NCI-H82 (cell line): ENCODE results near the gene TBCD.

Experiments used
- DNase-seq: peaks from one replicate; lab custom pipeline; 2025; lab: John Stamatoyannopoulos, UW

The TBCD gene

DNA sequence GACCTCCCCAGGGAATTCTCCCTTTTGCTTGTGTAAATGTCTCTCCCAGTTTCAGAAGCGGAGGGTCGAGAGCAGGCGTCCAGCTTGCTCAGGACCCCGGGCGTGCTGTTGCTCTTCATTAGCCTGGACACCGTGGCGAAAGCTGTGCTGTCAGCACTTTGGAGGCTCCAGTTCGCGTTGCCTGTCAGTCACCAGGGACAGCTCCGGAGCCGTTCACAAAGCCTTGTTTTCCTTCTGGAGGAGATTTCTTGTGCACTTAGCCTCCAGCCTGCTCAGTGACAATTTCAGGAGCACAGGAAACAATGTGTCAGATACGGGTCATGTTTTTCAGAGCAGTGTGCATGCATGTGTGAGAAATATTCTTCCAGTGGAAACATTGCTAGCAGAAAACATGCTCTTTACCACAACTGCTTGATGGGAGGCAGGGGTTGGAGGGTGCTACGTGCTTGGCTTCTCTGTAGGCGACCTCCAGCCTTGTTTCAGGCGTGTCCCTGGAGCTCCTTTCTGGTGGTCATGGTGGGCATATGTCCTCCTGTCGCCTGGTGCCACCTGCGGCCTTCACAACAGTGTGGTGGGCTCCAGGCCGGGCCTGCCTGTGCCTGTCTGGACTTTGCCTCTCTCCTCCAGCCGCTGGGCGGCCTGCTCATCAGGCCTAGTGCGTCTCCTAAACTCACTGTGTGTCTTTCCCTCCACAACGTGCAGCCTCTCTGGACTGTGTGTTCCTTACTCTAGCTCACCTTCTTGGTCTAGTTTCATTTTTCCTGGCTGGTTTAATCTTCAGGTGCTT, 59.0 kb downstream of the TBCD start:
- DNase-seq: no peak

GRCh38 chr17:82812058-82812457, 60.2 kb downstream of the TBCD start:
- DNase-seq: no peak

GRCh38 chr17:82812601-82813000, 60.7 kb downstream of the TBCD start:
- no peak for DNase-seq

- DNase-seq: no peak
Observed at GRCh38 chr17:82813299-82814051, 61.6 kb downstream of the TBCD start.

GRCh38 chr17:82814834-82815233, 63.0 kb downstream of the TBCD start:
- no peak for DNase-seq

GRCh38 chr17:82815354-82815753, 63.5 kb downstream of the TBCD start:
- no peak for DNase-seq

DNA sequence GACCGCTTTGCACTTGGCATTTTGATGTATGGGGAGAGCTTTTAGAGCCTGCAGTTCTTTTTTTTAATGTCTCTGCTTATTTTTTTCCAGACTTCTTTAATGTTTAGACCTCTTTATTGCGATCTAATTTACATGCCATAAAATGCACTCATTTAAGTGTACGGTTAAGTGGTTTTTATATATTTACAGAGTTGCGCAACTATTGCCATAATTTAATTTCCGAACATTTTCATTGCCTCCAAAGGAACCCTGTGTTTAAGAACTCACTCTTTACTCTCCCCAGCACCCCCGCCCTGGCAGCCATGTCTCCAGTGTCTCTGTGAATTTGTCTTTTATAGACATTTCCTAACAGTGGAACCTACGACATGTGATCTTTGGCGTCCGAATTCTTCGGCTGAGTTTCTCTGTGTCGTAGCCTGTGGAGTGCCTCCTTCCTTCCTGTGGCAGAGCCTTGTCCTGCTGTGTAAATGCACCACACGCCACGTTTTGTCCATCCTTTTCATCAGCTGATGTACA, 64.0 kb downstream of the TBCD start:
- no peak for DNase-seq

- DNase-seq: no peak
Observed at GRCh38 chr17:82816358-82816757, 64.5 kb downstream of the TBCD start.

DNA sequence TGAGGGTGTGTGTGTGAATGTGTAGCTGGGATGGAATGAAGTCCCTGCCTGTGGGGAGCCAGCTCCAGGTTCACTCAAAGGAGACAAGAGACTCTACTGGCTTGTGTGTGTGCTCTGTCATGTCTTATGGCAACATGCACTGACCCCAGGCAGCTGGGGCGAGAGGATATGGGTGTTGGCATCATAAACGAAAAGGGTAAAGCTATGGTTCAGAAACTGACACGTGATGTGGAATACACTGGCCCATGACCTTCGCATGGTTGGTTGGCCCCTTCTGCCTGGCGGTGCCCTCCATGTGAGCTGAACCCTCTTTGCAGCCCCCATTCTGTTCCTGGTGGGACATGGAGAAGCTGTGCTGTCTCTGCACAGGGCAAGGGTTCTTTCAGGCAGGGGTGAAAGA, 66.1 kb downstream of the TBCD start:
- DNase-seq: no peak

GRCh38 chr17:82820278-82821251, 68.7 kb downstream of the TBCD start:
- DNase-seq: no peak

GRCh38 chr17:82821554-82821953, 69.7 kb downstream of the TBCD start:
- DNase-seq: no peak

DNA sequence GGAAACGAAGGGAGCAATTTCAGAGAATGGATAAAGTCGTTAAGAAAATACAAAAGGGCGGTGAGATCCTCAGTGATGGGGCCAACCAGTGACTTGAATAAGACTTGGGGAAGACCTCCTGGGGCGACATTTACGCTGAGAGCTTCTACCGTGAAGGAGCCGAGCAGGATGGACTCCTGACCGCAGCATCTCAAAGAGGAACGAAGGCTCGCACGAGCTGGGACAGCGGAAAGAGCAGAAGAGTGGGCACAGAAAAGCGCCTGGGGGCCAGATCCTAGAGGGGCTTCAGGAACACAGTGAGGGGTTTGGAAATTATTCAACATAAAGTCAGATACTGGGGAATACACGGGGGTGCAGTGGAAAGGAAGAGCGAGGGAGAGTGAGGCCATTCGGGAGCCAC, 70.4 kb downstream of the TBCD start:
- DNase-seq: no peak

- peak; percentile 6 for DNase-seq
Observed at GRCh38 chr17:82823004-82823403, 71.1 kb downstream of the TBCD start.

DNA sequence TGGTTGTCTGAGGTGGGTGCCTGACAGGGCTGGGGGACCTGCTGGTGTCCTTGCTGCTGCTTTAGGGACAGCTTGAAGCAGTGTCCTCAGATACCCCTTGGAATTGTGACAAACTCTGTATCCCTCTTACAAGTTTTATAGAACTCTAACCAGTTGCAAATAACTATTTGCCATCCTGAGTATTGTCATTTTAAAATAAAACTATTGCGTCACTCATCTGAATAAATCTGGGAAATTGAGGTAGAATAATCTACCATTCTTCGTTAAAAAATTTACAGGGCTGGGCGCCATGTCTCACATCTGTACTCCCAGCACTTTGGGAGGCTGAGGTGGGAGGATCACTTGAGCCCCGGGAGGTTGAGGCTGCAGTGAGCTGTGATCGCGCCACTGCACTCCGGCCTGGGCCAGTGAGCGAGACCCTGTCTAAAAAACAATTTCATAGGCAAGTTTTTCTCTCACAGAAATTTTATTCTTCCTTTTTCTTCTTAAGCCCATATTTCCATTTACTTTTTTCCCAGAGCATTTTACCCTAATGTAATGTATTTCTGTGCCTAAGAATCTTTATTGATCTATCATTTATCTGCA, 73.8 kb downstream of the TBCD start:
- DNase-seq: no peak

DNA sequence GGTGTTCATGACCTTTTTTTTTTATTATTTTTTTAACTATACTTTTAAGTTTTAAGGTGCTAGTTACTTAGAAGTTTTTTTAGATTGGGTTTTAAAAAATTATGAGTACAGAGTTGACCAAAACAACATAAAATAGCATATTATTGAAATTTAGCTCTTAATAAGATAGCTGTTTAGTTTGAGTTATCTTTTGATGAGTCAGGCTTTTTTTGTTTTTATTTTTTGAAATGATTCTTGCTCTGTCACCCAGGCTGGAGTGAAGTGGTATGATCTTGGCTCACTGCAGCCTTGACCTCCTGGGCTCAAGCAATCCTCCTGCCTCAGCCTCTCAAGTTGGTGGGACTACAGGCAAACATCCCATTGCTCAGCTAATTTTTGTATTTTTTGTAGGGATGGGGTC, 74.3 kb downstream of the TBCD start:
- no peak for DNase-seq

DNA sequence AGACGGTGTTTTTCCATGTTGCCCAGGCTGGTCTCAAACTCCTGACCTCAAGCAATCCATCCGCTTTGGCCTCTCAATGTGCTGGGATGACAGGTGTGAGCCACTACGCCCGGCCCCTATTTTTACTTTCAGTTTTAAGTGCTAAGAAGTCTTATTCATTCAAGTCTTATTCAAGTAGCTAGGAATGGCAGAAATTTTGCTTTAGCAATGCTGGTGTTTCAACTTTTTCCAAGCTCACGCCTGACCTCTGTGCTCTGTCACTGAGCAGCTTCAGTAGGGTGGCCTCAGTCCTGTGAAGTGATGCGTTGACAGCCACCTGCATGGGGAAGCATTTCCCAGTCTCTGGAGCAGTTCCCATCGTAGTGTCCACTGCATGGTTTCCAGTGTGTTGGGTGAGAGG, 75.1 kb downstream of the TBCD start:
- no peak for DNase-seq

DNA sequence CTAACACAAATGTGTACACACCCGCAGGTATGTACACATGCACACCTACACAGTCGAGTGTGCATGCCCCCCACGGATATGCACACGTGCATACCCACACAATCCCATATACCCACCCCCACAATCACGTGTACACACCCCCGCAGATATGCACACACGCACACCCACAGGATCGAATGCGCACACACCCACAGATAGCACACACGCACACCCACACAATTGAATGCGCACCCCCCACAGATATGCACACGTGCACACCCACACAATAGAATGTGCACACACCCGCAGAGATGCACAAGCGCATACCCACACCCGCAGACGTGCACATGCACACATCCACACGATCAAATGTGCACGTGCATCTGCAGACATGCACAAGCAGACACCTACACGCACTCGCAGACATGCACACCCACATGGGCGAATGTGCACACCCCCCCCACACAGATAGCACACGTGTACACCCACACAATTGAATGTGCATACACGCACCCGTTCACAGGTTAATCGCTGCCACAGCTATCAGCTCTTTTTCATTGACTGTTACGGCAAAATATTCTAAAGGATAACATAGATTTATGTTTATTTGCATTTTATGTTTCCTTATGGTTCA, 77.1 kb downstream of the TBCD start:
- no peak for DNase-seq

DNA sequence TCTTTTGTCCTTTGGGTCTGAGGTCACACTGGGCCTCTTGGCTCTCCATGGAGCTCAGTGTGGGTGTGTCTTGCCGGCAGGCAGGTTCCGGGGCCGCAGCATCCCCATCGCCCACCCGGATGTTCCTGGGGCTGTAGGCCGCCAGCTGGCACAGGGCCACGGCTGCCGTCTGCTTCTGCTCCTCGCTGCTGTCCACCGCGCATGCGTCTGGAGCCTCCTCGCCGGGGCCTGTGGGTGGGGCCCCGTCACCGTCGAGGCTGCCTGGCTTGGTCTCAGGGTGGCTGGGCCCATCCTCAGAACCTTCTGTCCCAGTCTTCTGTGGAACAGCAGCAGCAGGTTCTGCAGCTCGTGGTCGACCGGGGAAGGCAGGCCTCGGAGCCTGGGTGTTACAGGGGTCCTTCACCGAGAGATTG, 78.4 kb downstream of the TBCD start:
- DNase-seq: peak; percentile 88

DNA sequence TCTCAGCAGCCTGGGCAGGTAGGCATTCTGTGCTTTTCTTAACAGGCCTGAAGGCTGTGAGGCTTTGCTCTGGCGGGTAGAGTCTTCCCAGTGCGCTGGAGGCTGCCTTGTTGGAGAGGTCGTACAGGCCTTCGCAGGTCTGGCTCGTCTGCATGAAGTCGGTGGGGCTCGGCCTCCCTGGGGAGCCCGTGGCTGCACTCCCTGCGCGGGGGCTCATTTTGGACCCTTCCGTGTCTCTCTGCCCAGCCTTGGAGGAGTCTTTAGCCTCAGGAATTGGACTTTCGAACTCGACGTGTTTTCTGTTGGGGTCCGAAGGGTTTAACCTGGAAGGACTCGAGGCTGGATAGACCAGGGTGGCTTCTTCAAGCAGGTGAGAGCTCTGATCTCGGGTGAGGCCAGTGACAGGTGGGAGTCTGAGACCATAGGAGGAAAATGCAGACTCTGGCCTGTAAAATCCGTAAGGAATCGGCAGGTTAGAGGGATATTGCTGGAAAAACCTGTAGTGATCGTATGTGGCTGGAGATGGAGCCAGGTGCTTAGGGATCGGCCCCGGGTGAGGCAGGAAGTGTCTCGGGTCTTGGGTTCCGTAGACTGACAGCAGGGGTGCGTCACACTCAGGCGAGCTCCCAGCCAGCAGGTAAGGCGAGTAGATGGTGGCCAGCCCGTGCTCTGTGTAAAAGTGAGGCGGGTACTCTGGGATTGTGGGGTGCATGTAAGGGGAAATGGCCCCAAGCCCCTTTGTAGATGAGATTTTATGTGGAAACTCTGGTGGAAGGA, 79.4 kb downstream of the TBCD start:
- no peak for DNase-seq

- DNase-seq: no peak
Observed at GRCh38 chr17:82831818-82832200, 79.9 kb downstream of the TBCD start.

GRCh38 chr17:82832411-82832810, 80.5 kb downstream of the TBCD start:
- no peak for DNase-seq
